ENCODE data around the gene MKRN1.
"Not testable (repeated sequence)": the region's sequence is repeated elsewhere in the genome, so short reads cannot be mapped to it uniquely, and the experiment has no call there.

Gene MKRN1

GRCh38 chr7:140479062-140479738, at the start of gene MKRN1:
Gene MKRN1 (minus strand): TSS chr7:140479505. CDS start chr7:140479344, 161 bp downstream.
- peak; percentile 94 for DNase-seq

- no peak for DNase-seq
These were observed 47.7 kb upstream of the MKRN1 start for GRCh38 chr7:140526787-140527664.

GRCh38 chr7:140526214-140526613, 46.9 kb upstream of the MKRN1 start:
- no peak for DNase-seq

GRCh38 chr7:140525743-140526142, 46.4 kb upstream of the MKRN1 start:
- DNase-seq, result no peak

GRCh38 chr7:140521421-140521820, 42.1 kb upstream of the MKRN1 start:
- no peak for DNase-seq

- no peak for DNase-seq
These were observed 39.7 kb upstream of the MKRN1 start for GRCh38 chr7:140519007-140519399.

GRCh38 chr7:140518370-140519006, 39.2 kb upstream of the MKRN1 start:
- DNase-seq, result no peak

- peak; percentile 82 for DNase-seq
These were observed 38.5 kb upstream of the MKRN1 start for GRCh38 chr7:140517546-140518369.

GRCh38 chr7:140512317-140513000, 33.2 kb upstream of the MKRN1 start:
- peak; percentile 79 for DNase-seq

GRCh38 chr7:140509789-140510188, 30.5 kb upstream of the MKRN1 start:
- DNase-seq, result no peak

- not testable (repeated sequence) for DNase-seq
These were observed 28.3 kb upstream of the MKRN1 start for GRCh38 chr7:140507556-140507955.

- DNase-seq, result peak; percentile 92
These were observed 27.6 kb upstream of the MKRN1 start for GRCh38 chr7:140506788-140507464.

GRCh38 chr7:140501966-140502365, 22.7 kb upstream of the MKRN1 start:
- DNase-seq, result no peak

GRCh38 chr7:140497807-140498206, 18.5 kb upstream of the MKRN1 start:
- DNase-seq, result not testable (repeated sequence)

- no peak for DNase-seq
These were observed 18.0 kb upstream of the MKRN1 start for GRCh38 chr7:140497241-140497769.

- no peak for DNase-seq
These were observed 16.3 kb upstream of the MKRN1 start for GRCh38 chr7:140495514-140496097.

- no peak for DNase-seq
These were observed 15.6 kb upstream of the MKRN1 start for GRCh38 chr7:140494867-140495266.

- DNase-seq, result no peak
These were observed 9.7 kb upstream of the MKRN1 start for GRCh38 chr7:140489026-140489359.

GRCh38 chr7:140485500-140486265, 6.4 kb upstream of the MKRN1 start:
- no peak for DNase-seq

GRCh38 chr7:140484951-140485499, 5.7 kb upstream of the MKRN1 start:
- DNase-seq, result no peak
